SU-DHL-6 (cell line): ENCODE data around the gene HORMAD2.

ENCODE experiments used
- EZH2phosphoT487 ChIP-seq: fragments of 200-600 bp; sonication (generic), shearing (Covaris generic); conservative IDR thresholded peaks from 2 replicates; pipeline ENCODE4 v1.6.1; 2018; ENCODE audit warnings: mild to moderate bottlenecking, antibody characterized with exemption, low read length, moderate library complexity, mixed read lengths
- TF ChIP-seq, protein P1 (sequence below): fragments of 200-600 bp; sonication (generic); IDR thresholded peaks from one replicate; pipeline ENCODE4 v1.5.1; 2017; ENCODE audit warnings: antibody characterized with exemption, mild to moderate bottlenecking, low read length, moderate library complexity; ENCODE audit not compliant: insufficient read depth, poor library complexity, severe bottlenecking

DNA sequence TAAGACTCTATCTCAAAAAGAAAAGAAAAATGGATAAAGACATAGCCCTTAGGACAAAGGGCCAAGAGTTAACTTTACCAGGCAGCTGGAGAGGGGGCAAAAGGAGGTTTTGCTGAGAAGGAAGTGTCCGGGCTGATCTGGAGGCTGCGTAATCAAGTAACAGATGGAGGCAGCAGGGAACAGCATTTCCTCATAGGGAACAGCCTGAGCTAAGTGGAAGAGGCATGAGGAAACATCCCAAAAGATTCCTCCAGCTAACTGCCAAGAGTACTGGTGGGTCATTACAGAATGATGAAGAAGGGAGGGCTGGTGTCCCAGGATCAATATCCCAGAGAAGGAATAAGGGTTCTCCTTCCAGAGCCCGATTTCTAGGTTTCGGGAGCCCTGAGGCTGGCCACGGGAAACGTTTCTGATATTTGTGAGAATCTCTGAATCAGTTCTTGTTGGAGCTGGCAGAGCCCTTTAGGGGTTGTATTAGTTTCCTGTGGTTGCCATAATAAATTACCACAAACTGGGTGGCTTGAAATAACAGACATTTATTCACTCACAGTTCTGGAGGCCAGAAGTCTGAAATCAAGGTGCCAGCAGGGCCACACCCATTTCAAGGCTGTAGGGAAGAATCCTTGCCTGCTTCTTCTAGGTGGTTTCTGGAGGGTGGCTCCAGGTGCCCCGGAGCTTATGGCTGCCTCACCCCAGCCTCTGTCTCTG is 145.1 kb downstream of the HORMAD2 start:
- TF ChIP-seq, protein P1, sequence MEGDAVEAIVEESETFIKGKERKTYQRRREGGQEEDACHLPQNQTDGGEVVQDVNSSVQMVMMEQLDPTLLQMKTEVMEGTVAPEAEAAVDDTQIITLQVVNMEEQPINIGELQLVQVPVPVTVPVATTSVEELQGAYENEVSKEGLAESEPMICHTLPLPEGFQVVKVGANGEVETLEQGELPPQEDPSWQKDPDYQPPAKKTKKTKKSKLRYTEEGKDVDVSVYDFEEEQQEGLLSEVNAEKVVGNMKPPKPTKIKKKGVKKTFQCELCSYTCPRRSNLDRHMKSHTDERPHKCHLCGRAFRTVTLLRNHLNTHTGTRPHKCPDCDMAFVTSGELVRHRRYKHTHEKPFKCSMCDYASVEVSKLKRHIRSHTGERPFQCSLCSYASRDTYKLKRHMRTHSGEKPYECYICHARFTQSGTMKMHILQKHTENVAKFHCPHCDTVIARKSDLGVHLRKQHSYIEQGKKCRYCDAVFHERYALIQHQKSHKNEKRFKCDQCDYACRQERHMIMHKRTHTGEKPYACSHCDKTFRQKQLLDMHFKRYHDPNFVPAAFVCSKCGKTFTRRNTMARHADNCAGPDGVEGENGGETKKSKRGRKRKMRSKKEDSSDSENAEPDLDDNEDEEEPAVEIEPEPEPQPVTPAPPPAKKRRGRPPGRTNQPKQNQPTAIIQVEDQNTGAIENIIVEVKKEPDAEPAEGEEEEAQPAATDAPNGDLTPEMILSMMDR = no peak
- TF ChIP-seq EZH2phosphoT487 = no peak
